GM12878 (cell line): ENCODE measurements around the gene HOGA1.

Source experiments
- CREM ChIP-seq: IDR thresholded peaks from 2 replicates; pipeline ENCODE4 v1.6.1; 2014; ENCODE audit warnings: antibody characterized with exemption, low read depth
- CTCF ChIP-seq, 3 experiments: IDR thresholded peaks in 2 of 3; conservative IDR thresholded peaks in 1 of 3; 2 replicates each; pipeline ENCODE4 v1.5.1; 2011; ENCODE audit warnings: low read depth in 3 of 3, low read length in 3 of 3, mild to moderate bottlenecking in 3 of 3, control low read depth in 2 of 3, moderate library complexity in 2 of 3, inconsistent platforms in 1 of 3, mixed read lengths in 1 of 3; ENCODE audit not compliant: control insufficient read depth in 2 of 3, insufficient read depth in 1 of 3; ENCODE audit errors: extremely low read depth in 1 of 3
- EZH2 ChIP-seq: IDR thresholded peaks from 2 replicates; pipeline ENCODE4 v1.6.1; 2012; ENCODE audit warnings: low read depth, mild to moderate bottlenecking, control low read depth, inconsistent platforms, low read length, borderline replicate concordance; ENCODE audit not compliant: control insufficient read depth
- NR2C2 ChIP-seq: IDR thresholded peaks from 2 replicates; pipeline ENCODE4 v1.6.1; 2011; ENCODE audit warnings: borderline replicate concordance, low read depth; ENCODE audit not compliant: control insufficient read depth, insufficient read length
- PBX3 ChIP-seq: IDR thresholded peaks from 2 replicates; pipeline ENCODE4 v1.6.1; 2011; ENCODE audit warnings: mild to moderate bottlenecking, low read depth, low read length, moderate library complexity; ENCODE audit not compliant: insufficient replicate concordance
- POLR2A ChIP-seq: IDR thresholded peaks from 2 replicates; pipeline ENCODE4 v1.6.1; 2011; ENCODE audit warnings: low read depth, mild to moderate bottlenecking, low read length
- POU2F2 ChIP-seq: IDR thresholded peaks from 3 replicates; pipeline ENCODE4 v1.6.1; 2011; ENCODE audit warnings: low read depth, mild to moderate bottlenecking, low read length, borderline replicate concordance
- RAD21 ChIP-seq: IDR thresholded peaks from 2 replicates; pipeline ENCODE4 v1.6.1; 2011; ENCODE audit warnings: mild to moderate bottlenecking, low read depth, low read length, moderate library complexity; ENCODE audit not compliant: insufficient read depth
- RAD51 ChIP-seq: fragments of 450-650 bp; IDR thresholded peaks from 2 replicates; pipeline ENCODE4 v1.6.1; 2016; ENCODE audit warnings: moderate library complexity, mild to moderate bottlenecking, inconsistent platforms
- SMARCA5 ChIP-seq: fragments of 450-650 bp; IDR thresholded peaks from 2 replicates; pipeline ENCODE4 v1.6.1; 2017; ENCODE audit warnings: mild to moderate bottlenecking
- STAT3 ChIP-seq: IDR thresholded peaks from 2 replicates; pipeline ENCODE4 v1.6.1; 2011; ENCODE audit warnings: low read depth, low read length, improper control_type of control experiment
- ZNF687 ChIP-seq: fragments of 450-650 bp; IDR thresholded peaks from 2 replicates; pipeline ENCODE4 v1.6.1; 2017; ENCODE audit warnings: mild to moderate bottlenecking, moderate library complexity
- TF ChIP-seq, protein P1 (sequence below): IDR thresholded peaks from 2 replicates; pipeline ENCODE4 v1.6.1; 2012; ENCODE audit warnings: low read depth, low read length, improper control_type of control experiment

GRCh38 chr10:97618285-97618684 is 34.1 kb downstream of the HOGA1 start:
- no peak for TF ChIP-seq RAD21
- TF ChIP-seq CREM: no peak
- TF ChIP-seq EZH2: no peak
- no peak for TF ChIP-seq SMARCA5
- no peak for TF ChIP-seq RAD51
- TF ChIP-seq CTCF (IDR thresholded peaks at IDR 0.05 in 2 of 3, conservative IDR thresholded peaks at IDR 0.05 in 1 of 3; ENCODE audit: control insufficient read depth in 2 of 3, extremely low read depth in 1 of 3, insufficient read depth in 1 of 3, low read depth in 3 of 3, low read length in 3 of 3): no peak
- no peak for TF ChIP-seq POU2F2
- TF ChIP-seq, protein P1, sequence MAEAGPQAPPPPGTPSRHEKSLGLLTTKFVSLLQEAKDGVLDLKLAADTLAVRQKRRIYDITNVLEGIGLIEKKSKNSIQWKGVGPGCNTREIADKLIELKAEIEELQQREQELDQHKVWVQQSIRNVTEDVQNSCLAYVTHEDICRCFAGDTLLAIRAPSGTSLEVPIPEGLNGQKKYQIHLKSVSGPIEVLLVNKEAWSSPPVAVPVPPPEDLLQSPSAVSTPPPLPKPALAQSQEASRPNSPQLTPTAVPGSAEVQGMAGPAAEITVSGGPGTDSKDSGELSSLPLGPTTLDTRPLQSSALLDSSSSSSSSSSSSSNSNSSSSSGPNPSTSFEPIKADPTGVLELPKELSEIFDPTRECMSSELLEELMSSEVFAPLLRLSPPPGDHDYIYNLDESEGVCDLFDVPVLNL: no peak
- no peak for TF ChIP-seq POLR2A
- TF ChIP-seq PBX3: no peak
- no peak for TF ChIP-seq STAT3
- no peak for TF ChIP-seq ZNF687
- TF ChIP-seq NR2C2: no peak
